ENCODE measurements around the gene ACOXL. TPM values are rescaled to one million over a fixed set of nuclear protein-coding genes. Genes with fewer than 3 reads are reported as not detected.

Gene ACOXL
- total and polyA plus RNA-seq, 9 donors = 0.08 to 0.56 (median 0.19) TPM

DNA sequence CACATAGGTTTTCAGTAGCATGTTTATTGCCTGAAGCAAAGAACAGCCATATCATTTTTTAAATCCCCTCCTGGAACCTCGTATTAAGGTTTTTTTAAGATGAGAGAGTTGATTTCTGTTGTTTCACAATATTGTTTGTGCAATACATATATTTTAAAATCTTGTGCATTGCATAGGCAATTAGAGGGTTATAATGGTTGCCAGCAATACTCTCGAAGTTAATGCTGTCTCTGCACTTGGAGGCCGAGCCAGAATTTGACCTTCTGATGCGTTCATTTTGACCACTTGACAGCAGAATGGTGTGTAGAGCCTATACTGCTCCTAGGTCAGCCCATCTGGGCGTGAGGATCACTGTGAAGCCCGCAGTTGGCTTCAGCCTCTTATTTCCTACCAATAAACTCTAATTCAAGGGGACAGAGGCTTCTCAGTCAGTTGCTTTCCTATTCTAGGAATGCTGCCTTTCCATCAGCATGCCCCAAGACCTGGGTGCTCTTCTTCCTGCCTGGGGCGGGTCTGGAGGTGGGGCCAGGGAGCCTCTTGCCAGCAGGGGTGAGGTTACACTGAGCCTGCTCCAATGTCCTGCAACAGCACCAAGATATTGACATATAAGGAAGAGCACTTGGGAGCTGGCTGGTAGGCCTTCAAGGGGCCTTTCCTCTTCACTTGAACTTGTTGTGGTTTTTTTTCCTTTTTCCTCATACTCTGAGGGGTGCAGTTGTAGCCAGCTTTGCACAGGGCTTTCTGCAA lies 297.0 kb downstream of the ACOXL start:
- 69% methylated on average over 5 of the region's 7 CpGs for WGBS (ENCODE audit: insufficient coverage)
- Histone ChIP-seq H3K27me3 (ENCODE audit: control insufficient read depth, insufficient read depth, low read length) (no peaks in the 10 kb centered on the region), H3K4me3 (ENCODE audit: low read length) (no peak overlapping the region), H3K4me1 (ENCODE audit: control insufficient read depth, insufficient read depth, low read length) (peaks cover 2% of the 10 kb centered on the region), H3K9me3 (replicated peaks; ENCODE audit: control insufficient read depth, low read depth, low read length) (no peaks in the 10 kb centered on the region), H3K36me3 (ENCODE audit: control insufficient read depth, insufficient read depth, low read length) (no peaks in the 10 kb centered on the region), H3K27ac (ENCODE audit: low read length) (no peak overlapping the region)
- no peak for DNase-seq

DNA sequence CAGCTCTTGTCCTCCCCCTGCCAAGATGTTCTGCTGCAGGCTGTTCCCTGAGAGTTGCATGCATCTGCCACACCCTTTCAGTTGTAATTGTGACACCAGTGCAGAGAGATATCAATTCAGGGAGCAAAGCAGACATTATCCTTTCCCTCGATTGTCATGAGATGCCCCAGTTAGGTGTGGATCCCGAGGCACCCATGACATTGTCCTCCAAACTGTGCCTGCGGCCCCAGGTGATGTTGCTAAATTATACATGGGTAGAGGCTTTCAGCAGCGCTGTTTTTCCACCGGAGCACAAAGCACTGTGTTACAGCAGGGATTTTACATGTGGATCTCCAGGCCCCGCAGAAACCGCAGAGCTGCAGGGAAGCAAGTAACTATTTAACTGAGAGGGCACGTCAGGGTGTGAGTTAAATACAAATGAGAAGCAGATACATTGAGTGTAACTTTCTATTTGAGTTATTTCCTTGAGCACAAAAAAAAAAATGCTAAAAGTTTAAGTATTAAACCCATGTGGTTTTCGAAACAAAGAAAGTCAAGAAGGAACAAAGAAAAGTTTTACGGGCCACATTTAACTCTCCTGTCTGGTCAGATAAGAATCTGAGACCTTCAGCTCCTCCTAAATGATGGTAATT lies 298.0 kb downstream of the ACOXL start:
- peaks cover 2% of the 10 kb centered on the region for H3K4me1 ChIP-seq (ENCODE audit: control insufficient read depth, insufficient read depth, low read length)
- no peak overlapping the region for H3K27ac ChIP-seq (ENCODE audit: low read length)
- no peaks in the 10 kb centered on the region for H3K9me3 ChIP-seq (replicated peaks; ENCODE audit: control insufficient read depth, low read depth, low read length)
- H3K27me3 ChIP-seq (ENCODE audit: control insufficient read depth, insufficient read depth, low read length) = no peaks in the 10 kb centered on the region
- no peak overlapping the region for H3K4me3 ChIP-seq (ENCODE audit: low read length)
- no peaks in the 10 kb centered on the region for H3K36me3 ChIP-seq (ENCODE audit: control insufficient read depth, insufficient read depth, low read length)
- no peak for DNase-seq
- WGBS (ENCODE audit: insufficient coverage) = 60% methylated on average over 8 of the region's 10 CpGs

DNA sequence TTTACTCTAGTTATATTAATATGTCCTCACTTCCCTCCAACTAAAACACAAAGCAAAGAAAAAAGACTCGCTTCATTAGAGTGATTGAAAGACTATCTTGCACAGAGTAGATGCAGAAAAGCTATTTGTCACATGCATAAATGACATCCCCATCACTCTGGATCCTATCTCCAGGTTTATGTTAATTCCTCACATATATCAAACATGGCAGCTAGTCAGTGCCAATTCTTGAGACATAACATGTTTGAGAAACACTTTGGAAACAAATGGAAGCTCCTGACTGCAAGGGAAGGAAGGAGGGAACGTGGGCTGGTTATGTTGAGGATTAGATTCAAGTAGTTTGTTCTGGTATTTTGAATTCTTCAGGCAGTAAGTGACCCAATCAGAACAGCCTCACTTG lies 298.6 kb downstream of the ACOXL start:
- H3K9me3 ChIP-seq (replicated peaks; ENCODE audit: control insufficient read depth, low read depth, low read length) = no peaks in the 10 kb centered on the region
- WGBS (ENCODE audit: insufficient coverage) = no CpG with 5 or more reads among the region's 2 CpGs

DNA sequence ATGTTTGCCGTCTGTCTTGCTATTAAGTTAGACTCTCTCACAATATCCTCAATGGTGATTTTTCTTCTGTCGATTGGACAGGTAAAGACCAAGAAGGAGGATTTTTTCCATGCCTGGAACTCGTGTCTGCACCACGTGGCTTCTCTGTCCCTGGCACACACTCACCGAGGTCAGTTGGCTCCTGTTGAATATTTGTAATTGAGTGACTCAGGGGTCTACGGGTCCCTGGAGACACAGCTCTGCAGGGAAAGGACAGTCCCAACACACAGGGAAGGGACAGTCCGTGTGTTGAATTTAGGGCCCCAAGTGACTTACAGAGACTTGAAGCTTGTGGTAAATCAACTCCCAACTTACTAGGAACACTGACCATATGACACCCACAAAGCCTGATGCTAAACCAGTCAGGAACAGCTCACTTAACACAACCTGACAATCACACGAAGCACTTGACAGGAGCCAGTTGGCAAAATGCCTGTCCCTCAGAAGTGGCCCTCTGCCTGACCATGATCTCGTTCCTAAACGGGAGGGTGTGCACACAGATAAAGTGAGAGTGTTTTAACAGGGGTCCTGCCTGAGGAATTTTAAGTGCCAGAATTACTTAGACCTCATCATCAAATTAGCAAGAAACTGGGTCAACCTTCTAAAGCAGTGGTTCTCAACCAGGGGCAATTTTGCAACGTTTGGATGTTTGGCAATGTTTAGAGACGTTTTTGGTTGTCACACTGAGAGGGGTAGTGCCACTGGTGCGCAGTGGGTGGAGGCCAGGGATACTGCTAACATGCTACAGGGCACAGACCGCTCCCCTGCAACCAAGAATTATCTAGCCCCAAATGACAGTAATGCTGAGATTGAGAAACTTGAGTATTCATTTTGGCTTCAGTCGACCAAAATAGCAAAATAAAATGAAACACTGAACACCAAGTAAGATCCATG lies 299.4 kb downstream of the ACOXL start:
- Histone ChIP-seq H3K27ac (ENCODE audit: low read length) (no peak overlapping the region), H3K36me3 (ENCODE audit: control insufficient read depth, insufficient read depth, low read length) (no peaks in the 10 kb centered on the region), H3K4me1 (ENCODE audit: control insufficient read depth, insufficient read depth, low read length) (peaks cover 2% of the 10 kb centered on the region), H3K27me3 (ENCODE audit: control insufficient read depth, insufficient read depth, low read length) (no peaks in the 10 kb centered on the region), H3K9me3 (replicated peaks; ENCODE audit: control insufficient read depth, low read depth, low read length) (no peaks in the 10 kb centered on the region), H3K4me3 (ENCODE audit: low read length) (no peak overlapping the region)
- DNase-seq = no peak
- 88% methylated on average over 1 of the region's 15 CpGs for WGBS (ENCODE audit: insufficient coverage)

More for the DNA sequence above, 298.6 kb downstream of the ACOXL start:
- Histone ChIP-seq H3K27ac (ENCODE audit: low read length) (no peak overlapping the region), H3K4me1 (ENCODE audit: control insufficient read depth, insufficient read depth, low read length) (peaks cover 2% of the 10 kb centered on the region), H3K4me3 (ENCODE audit: low read length) (no peak overlapping the region), H3K36me3 (ENCODE audit: control insufficient read depth, insufficient read depth, low read length) (no peaks in the 10 kb centered on the region), H3K27me3 (ENCODE audit: control insufficient read depth, insufficient read depth, low read length) (no peaks in the 10 kb centered on the region)
- no peak for DNase-seq

DNA sequence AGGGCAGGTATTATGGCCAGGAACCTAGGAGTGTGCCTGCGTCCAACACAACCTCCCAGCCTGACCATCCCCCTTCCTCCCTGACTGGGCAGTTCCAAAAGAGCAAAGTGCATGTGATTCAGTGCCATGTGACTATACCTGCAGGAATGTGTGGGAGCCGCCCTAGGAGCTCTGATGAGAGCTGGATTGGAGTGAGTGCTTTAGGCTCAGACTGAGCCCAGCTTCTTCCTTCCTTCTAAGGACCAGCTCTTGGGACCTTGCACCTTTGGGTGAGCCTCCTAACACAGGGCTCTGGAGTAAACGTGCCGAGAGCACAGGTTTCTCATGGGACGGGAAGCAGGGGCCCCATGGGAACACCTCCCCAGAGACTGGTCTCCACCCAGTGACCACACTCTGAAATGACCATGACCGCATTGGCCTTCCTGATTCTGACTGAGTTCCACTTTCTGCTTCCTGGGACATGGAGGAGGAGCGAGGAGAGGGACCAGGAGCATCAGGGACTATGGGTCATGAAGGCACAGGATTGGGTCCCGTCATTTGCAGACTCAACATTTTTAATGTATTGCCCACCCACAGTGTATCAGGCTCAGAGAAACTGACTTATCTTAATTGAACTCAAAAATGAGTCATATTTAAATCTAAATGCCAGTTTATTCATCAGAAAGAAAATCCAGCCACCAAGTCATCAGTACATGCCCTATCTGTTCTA lies 300.5 kb downstream of the ACOXL start:
- H3K27ac ChIP-seq (ENCODE audit: low read length) = no peak overlapping the region
- H3K36me3 ChIP-seq (ENCODE audit: control insufficient read depth, insufficient read depth, low read length) = no peaks in the 10 kb centered on the region
- no peak overlapping the region for H3K4me3 ChIP-seq (ENCODE audit: low read length)
- DNase-seq = no peak
- WGBS (ENCODE audit: insufficient coverage) = 86% methylated on average over 6 of the region's 8 CpGs
- H3K4me1 ChIP-seq (ENCODE audit: control insufficient read depth, insufficient read depth, low read length) = peaks cover 2% of the 10 kb centered on the region
- peaks cover 2% of the 10 kb centered on the region for H3K27me3 ChIP-seq (ENCODE audit: control insufficient read depth, insufficient read depth, low read length)
- H3K9me3 ChIP-seq (replicated peaks; ENCODE audit: control insufficient read depth, low read depth, low read length) = no peaks in the 10 kb centered on the region

DNA sequence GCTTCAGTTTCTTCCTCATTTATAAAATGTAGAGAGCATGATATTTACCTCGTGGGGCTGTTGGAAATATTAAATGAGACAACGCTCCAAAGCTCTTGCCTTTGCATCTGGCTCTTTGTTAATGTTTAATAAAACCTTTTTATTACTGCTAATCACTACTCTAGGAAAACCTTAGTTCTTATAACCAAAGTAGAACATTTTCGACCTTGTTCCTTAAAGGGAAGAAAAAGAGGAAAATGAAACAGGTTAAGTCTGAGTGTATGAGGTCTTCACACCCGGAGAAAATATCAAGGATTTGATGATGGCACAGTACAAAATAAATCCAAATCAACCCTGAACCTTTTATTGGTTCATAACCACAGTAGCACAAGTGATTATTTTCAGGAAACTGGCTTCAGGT lies 301.8 kb downstream of the ACOXL start:
- H3K4me3 ChIP-seq (ENCODE audit: low read length) = no peak overlapping the region
- no CpG with 5 or more reads among the region's 4 CpGs for WGBS (ENCODE audit: insufficient coverage)
- H3K27ac ChIP-seq (ENCODE audit: low read length) = no peak overlapping the region
- DNase-seq = no peak
- H3K36me3 ChIP-seq (ENCODE audit: control insufficient read depth, insufficient read depth, low read length) = no peaks in the 10 kb centered on the region
- peaks cover 2% of the 10 kb centered on the region for H3K4me1 ChIP-seq (ENCODE audit: control insufficient read depth, insufficient read depth, low read length)
- H3K9me3 ChIP-seq (replicated peaks; ENCODE audit: control insufficient read depth, low read depth, low read length) = no peaks in the 10 kb centered on the region
- H3K27me3 ChIP-seq (ENCODE audit: control insufficient read depth, insufficient read depth, low read length) = peaks cover 2% of the 10 kb centered on the region

DNA sequence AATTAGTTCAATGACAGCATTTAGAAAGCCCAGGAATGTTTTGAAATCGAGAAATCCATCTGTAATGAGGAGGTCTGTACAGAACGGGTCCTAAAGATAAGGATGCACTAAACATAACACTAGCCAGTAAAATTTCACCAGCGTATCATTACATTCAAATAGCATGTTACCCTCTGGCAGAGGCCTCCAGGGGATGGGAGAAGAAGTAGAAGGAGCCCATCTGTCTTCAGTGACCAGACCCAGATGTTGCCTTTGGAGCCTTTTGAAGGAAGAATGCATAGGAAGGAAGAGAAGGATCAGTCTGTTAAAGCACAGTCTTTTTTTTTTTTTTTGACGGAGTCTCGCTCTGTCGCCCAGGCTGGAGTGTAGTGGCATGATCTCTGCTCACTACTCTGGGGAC lies 302.2 kb downstream of the ACOXL start:
- Histone ChIP-seq H3K27me3 (ENCODE audit: control insufficient read depth, insufficient read depth, low read length) (peaks cover 2% of the 10 kb centered on the region), H3K4me3 (ENCODE audit: low read length) (no peak overlapping the region), H3K4me1 (ENCODE audit: control insufficient read depth, insufficient read depth, low read length) (peaks cover 2% of the 10 kb centered on the region), H3K9me3 (replicated peaks; ENCODE audit: control insufficient read depth, low read depth, low read length) (no peaks in the 10 kb centered on the region), H3K36me3 (ENCODE audit: control insufficient read depth, insufficient read depth, low read length) (no peaks in the 10 kb centered on the region), H3K27ac (ENCODE audit: low read length) (no peak overlapping the region)
- WGBS (ENCODE audit: insufficient coverage) = no CpG with 5 or more reads among the region's 6 CpGs
- no peak for DNase-seq

DNA sequence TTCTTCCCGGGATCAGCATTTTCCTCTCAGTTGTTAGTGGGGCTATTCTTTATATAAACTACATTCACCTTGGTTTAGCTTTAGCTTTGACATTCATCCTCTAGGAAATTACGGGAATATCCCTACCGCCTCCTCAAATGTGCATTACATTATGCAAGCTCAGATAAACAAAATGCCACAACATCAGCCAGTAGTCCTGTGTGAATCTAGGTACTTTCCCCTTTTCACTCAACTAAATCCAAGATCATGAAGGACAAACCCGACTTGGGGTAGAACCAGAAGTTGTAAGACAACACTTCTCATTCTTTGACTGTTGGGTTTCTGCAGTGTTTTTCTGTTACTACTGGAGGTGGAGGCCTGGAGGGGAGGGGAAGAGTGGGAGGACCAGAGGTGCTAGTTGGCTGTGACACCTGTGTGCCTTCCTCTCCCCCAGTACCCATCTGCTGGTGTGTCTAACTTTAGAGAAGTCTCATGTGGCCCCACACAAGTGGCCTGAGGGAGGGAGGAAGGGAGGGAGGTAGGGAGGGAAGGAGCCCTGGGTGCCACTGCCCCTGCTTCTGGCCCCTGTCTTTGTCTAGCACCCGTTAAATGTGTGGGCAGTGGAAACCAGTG lies 303.6 kb downstream of the ACOXL start:
- WGBS (ENCODE audit: insufficient coverage) = 80% methylated on average over 1 of the region's 5 CpGs

DNA sequence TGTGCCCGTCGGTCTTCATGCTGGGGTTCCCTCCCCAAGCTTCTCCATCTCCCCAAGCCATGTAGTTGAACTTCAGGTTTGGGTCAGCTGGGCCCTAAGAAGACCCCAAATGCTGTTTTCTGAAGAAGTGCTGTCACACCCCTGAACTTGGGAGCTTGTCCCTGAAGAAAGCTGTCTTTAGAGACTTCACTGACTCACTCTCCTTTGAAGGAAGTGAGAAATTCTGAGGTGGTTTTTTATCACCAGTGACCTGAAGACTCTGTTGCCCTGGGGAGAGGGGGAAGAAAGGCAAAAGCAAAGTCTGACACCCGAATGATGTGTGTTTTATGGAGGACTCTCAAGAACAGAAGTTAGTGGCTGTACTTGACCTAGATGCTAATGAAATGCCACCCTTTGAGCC lies 304.8 kb downstream of the ACOXL start:
- no peak overlapping the region for H3K27ac ChIP-seq (ENCODE audit: low read length)
- no peaks in the 10 kb centered on the region for H3K36me3 ChIP-seq (ENCODE audit: control insufficient read depth, insufficient read depth, low read length)
- no peaks in the 10 kb centered on the region for H3K9me3 ChIP-seq (replicated peaks; ENCODE audit: control insufficient read depth, low read depth, low read length)
- no peaks in the 10 kb centered on the region for H3K4me1 ChIP-seq (ENCODE audit: control insufficient read depth, insufficient read depth, low read length)
- H3K4me3 ChIP-seq (ENCODE audit: low read length) = no peak overlapping the region
- WGBS (ENCODE audit: insufficient coverage) = 94% methylated on average over 2 of the region's 3 CpGs
- H3K27me3 ChIP-seq (ENCODE audit: control insufficient read depth, insufficient read depth, low read length) = peaks cover 4% of the 10 kb centered on the region
- no peak for DNase-seq

More for the DNA sequence above, 303.6 kb downstream of the ACOXL start:
- Histone ChIP-seq H3K36me3 (ENCODE audit: control insufficient read depth, insufficient read depth, low read length) (no peaks in the 10 kb centered on the region), H3K4me1 (ENCODE audit: control insufficient read depth, insufficient read depth, low read length) (no peaks in the 10 kb centered on the region), H3K27ac (ENCODE audit: low read length) (no peak overlapping the region), H3K9me3 (replicated peaks; ENCODE audit: control insufficient read depth, low read depth, low read length) (no peaks in the 10 kb centered on the region), H3K27me3 (ENCODE audit: control insufficient read depth, insufficient read depth, low read length) (peaks cover 2% of the 10 kb centered on the region), H3K4me3 (ENCODE audit: low read length) (no peak overlapping the region)
- no peak for DNase-seq

All from muscle of leg (tissue), 11 donors.